ENCODE measurements around the gene DNAH2.

Gene DNAH2

GRCh38 chr17:7854078-7854777, 136.7 kb downstream of the DNAH2 start:
- H3K4me3 ChIP-seq (replicated peaks; ENCODE audit: low read depth, low read length), result no peak overlapping the region

GRCh38 chr17:7854851-7855659, 137.5 kb downstream of the DNAH2 start, which contains the start of gene TMEM88:
Gene TMEM88, plus strand, starts transcription at chr17:7855066. Its CDS starts 9 bp downstream, at chr17:7855075.
- TF ChIP-seq CTCF (IDR thresholded peaks at IDR 0.05; ENCODE audit: low read depth, low read length, missing control alignments), result no peak
- peak within 1 kb of the TSS; percentile 68 for H3K4me3 ChIP-seq (replicated peaks; ENCODE audit: low read depth, low read length)
- no peak for DNase-seq (ENCODE audit: extremely low read depth, low read depth)

More at GRCh38 chr17:7854078-7854777, 136.7 kb downstream of the DNAH2 start:
- no peak for TF ChIP-seq CTCF (IDR thresholded peaks at IDR 0.05; ENCODE audit: low read depth, low read length, missing control alignments)
- no peak for DNase-seq (ENCODE audit: extremely low read depth, low read depth)

GRCh38 chr17:7855660-7856010, 138.1 kb downstream of the DNAH2 start:
- H3K4me3 ChIP-seq (replicated peaks; ENCODE audit: low read depth, low read length), result peak overlapping the region; percentile 68
- no peak for DNase-seq (ENCODE audit: extremely low read depth, low read depth)
- TF ChIP-seq CTCF (IDR thresholded peaks at IDR 0.05; ENCODE audit: low read depth, low read length, missing control alignments), result no peak

GRCh38 chr17:7856011-7856810, 138.7 kb downstream of the DNAH2 start:
- no peak for TF ChIP-seq CTCF (IDR thresholded peaks at IDR 0.05; ENCODE audit: low read depth, low read length, missing control alignments)
- peak overlapping the region; percentile 68 for H3K4me3 ChIP-seq (replicated peaks; ENCODE audit: low read depth, low read length)
- DNase-seq (ENCODE audit: extremely low read depth, low read depth), result no peak

GRCh38 chr17:7856811-7857712, 139.5 kb downstream of the DNAH2 start, which contains the start of gene NAA38:
Gene NAA38, minus strand, starts transcription at chr17:7857559. Its CDS starts 96 bp downstream, at chr17:7857463.
- TF ChIP-seq CTCF (IDR thresholded peaks at IDR 0.05; ENCODE audit: low read depth, low read length, missing control alignments), result peak; percentile 34
- peak within 1 kb of the TSS; percentile 68 for H3K4me3 ChIP-seq (replicated peaks; ENCODE audit: low read depth, low read length)
- DNase-seq (ENCODE audit: extremely low read depth, low read depth), result peak; percentile 100

Measured in HFF-Myc (cell line).